GM12873 (cell line): Measurements from ENCODE around the gene RINL.

Source experiments
- CTCF ChIP-seq: IDR thresholded peaks from 2 replicates; pipeline ENCODE4 v1.5.1; 2012; ENCODE audit warnings: low read depth, mild to moderate bottlenecking, moderate library complexity, low read length, control low read depth; ENCODE audit not compliant: insufficient read depth; ENCODE audit errors: missing control alignments

The RINL gene

DNA sequence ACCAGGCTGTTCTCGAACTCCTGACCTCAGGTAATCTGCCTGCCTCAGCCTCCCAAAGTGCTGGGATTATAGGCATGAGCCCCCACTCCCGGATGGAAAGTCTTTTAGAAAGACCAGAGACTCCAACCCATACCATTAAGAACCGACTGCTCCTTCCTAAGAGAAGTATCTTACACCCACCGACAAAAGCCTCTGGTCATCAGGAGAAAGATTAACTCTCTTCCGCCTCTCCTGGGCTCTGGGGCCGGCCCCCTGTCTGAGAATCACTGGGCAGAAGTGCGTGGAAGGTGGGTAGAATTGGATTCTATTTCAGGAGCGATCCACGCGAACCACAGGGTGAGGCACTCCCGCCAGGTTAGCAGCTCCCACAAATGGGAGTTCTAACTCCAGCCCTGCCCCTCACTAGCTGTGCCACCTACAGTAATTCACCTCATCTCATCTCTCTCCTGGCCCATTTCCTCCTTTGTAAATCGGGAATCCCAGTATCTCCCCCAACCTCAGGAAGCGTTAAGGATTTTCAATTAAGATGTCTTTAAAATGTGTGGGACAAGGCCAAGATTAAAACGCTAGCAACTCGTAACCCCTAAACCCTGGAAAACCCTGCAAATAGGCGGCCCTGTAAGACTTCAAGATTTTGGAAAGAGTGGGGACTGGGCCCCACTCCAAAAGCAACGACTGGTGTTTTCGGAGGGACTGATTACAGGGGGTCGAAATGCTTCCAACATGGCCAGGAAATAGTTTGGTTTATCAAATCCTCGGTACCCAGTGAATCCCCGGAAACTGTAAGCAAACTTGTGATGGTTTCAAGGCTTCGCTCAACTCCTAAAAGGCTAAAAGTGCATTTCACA is 29.6 kb downstream of the RINL start:
- TF ChIP-seq CTCF = no peak

DNA sequence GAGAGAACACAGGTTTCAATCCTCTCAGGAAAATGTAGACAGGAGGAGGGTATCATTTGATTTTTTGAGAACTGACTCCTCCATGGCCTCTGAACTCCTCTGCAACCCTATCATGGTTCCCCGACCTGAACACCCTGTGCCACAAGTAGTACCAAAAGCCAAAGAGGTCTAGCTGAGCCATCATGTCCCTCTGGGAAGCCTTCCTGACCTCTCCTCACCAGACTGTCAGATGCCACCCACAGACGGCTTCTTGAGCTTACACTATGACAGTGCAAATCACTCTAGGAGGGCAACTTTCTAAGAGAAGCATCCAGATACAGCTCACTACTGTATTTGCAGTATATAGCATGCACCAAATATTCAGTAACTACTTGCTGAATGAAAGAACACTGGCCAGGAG is 32.0 kb downstream of the RINL start:
- no peak for TF ChIP-seq CTCF

GRCh38 chr19:38845374-38846024 is 32.6 kb downstream of the RINL start:
- no peak for TF ChIP-seq CTCF

GRCh38 chr19:38844093-38844686 is 33.9 kb downstream of the RINL start:
- TF ChIP-seq CTCF = no peak

- no peak for TF ChIP-seq CTCF
Measured at GRCh38 chr19:38843175-38843758, 34.8 kb downstream of the RINL start.

GRCh38 chr19:38842439-38843174 is 35.5 kb downstream of the RINL start:
- TF ChIP-seq CTCF = no peak
